ENCODE data around the gene SPAG16.

- TF ChIP-seq EZH2 (IDR thresholded peaks at IDR 0.05; ENCODE audit: low read depth) = no peak
- TF ChIP-seq, protein P1, sequence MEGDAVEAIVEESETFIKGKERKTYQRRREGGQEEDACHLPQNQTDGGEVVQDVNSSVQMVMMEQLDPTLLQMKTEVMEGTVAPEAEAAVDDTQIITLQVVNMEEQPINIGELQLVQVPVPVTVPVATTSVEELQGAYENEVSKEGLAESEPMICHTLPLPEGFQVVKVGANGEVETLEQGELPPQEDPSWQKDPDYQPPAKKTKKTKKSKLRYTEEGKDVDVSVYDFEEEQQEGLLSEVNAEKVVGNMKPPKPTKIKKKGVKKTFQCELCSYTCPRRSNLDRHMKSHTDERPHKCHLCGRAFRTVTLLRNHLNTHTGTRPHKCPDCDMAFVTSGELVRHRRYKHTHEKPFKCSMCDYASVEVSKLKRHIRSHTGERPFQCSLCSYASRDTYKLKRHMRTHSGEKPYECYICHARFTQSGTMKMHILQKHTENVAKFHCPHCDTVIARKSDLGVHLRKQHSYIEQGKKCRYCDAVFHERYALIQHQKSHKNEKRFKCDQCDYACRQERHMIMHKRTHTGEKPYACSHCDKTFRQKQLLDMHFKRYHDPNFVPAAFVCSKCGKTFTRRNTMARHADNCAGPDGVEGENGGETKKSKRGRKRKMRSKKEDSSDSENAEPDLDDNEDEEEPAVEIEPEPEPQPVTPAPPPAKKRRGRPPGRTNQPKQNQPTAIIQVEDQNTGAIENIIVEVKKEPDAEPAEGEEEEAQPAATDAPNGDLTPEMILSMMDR (conservative IDR thresholded peaks at IDR 0.05) = peak; percentile 75
Measured at GRCh38 chr2:213251618-213252017, 32.6 kb upstream of the SPAG16 start.

All from PC-9 (cell line).